Cerebellar nuclear complex (tissue), 1 donor: Measurements from ENCODE around the gene RHBDD1.
"Not testable (repeated sequence)": the region's sequence is repeated elsewhere in the genome, so short reads cannot be mapped to it uniquely, and the experiment has no call there.

Experiments used
- DNase-seq, 2 experiments: peaks; one replicate each; lab custom pipeline; 2025; lab: John Stamatoyannopoulos, UW

The RHBDD1 gene

DNA sequence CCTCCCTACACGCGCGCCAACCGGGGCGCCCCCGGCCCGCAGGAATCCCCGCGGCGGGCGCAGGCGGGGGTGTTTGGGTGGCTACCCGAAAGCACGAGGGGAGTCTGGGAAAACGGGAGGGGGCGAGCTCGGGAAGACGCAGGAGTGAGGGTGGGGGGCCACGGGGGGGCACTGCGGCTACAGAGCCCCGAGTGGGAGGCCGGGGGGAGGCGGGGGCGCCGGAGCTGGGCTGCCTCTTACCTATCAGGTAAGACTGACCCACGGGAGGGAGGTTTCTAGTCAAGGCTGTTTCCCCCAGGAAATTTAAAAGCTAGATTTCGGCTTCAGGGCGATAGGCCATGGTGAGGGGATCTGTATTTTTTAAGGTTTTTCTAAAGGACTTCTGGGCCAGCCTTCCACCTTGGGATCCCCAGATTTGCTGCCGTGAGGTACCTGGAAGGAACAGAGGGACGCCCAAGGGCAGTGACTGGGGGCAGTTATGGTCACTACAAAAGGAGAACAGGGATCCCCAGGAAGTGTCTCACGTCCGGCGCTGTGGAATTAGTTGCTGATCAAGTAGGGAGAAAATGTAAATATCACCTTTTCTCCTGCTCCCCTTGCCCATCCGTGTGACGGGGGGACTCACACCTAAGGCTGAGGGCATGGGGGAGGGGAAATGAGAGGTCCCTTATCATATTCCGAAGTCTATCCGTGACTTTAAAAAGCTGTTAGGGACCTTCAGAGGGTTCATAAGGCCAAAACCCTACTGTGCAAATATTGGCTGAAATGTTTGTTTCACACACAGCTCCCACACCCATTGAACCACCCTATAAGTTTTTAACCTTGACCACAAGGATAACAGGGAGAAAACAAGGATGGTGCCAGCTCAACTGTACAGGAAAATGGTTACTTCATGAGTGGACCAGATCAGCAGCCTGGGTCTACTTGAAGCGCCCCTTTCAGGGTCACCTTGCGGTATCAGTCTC lies 35.6 kb upstream of the RHBDD1 start:
- DNase-seq = no peak

GRCh38 chr2:226800941-226801784 lies 34.7 kb upstream of the RHBDD1 start:
- peak; percentile 30 to 92 for DNase-seq

DNA sequence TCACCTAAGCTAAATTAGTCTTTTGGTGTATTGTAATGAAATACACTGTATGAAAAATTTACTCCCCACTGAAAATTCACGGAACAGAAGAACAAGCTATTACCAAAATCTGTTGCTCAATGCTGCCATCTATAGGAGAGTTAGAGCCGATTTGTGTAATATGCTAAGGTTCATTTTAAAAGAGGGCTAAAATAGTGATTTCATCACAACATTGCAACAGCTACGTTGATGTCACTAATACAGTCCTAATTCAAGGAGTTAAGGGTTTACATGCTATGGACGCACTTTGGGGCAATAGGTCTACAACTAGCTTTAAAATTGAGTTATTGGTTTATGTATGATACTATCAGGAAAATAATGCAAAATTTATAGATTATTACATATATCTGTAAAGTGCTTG lies 33.3 kb upstream of the RHBDD1 start:
- DNase-seq = peak in 1 of 2 experiments; percentile 58

DNA sequence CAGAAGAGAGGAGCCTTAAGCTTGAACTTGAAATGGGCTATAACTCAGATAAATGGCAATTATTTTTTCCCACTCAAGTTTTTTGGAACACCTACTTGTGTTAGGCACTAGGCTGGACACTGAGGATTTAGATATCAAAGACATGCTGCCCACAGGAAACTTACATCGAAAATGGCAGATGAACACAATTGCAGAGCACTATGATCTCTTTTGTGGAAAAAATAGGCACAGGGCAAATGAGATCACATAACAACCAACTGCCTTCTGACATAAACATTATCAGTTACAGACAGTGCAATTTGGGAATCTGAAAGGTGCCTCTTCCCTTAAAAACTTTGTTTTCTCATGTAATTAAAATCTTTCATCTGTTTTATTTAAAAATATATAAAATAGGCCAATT lies 32.4 kb upstream of the RHBDD1 start:
- DNase-seq = no peak

- no peak for DNase-seq
These were observed 22.6 kb upstream of the RHBDD1 start for GRCh38 chr2:226813148-226813701.

DNA sequence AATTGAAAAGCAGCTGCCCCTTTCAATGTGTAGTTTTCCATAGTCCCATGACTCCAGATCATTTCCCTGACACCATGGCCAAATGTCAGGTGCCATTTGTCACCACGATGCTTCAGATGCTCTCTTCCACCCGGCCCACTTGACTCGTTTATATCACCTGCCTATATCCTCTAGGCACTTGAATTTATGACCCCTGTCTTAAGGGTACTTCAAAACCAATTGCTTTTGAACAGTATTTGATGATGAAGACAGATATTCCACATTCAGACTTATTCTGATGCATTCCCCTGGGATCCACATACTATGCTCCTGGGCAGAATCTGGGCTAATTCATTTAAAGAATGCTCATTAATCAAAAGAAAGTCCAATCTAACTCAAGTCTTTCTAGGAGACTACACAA lies 16.9 kb upstream of the RHBDD1 start:
- no peak for DNase-seq

- DNase-seq = no peak
These were observed 10.8 kb upstream of the RHBDD1 start for GRCh38 chr2:226825056-226825455.

GRCh38 chr2:226828191-226828590 lies 7.7 kb upstream of the RHBDD1 start:
- DNase-seq = no peak

- no peak for DNase-seq
These were observed 5.9 kb upstream of the RHBDD1 start for GRCh38 chr2:226829721-226830631.

- DNase-seq = no peak
These were observed 4.6 kb upstream of the RHBDD1 start for GRCh38 chr2:226831266-226831665.

- DNase-seq = no peak
These were observed 3.8 kb upstream of the RHBDD1 start for GRCh38 chr2:226832061-226832460.

DNA sequence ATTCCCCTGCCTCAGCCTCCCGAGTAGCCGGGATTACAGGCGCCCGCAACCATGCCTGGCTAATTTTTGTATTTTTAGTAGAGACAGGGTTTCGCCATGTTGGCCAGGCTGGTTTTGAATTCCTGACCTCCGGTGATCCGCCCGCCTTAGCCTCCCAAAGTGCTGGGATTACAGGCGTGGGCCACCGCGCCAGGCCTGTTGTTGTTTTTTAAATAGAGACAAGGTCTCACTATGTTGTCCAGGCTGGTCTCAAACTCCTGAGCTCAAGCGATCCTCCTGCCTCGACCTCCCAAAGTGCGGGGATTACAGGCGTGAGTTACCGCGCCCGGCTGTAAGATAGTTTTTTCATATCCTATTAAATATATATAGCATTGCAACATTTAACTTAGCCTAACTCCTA lies 974 bp upstream of the RHBDD1 start:
- not testable (repeated sequence) for DNase-seq

DNA sequence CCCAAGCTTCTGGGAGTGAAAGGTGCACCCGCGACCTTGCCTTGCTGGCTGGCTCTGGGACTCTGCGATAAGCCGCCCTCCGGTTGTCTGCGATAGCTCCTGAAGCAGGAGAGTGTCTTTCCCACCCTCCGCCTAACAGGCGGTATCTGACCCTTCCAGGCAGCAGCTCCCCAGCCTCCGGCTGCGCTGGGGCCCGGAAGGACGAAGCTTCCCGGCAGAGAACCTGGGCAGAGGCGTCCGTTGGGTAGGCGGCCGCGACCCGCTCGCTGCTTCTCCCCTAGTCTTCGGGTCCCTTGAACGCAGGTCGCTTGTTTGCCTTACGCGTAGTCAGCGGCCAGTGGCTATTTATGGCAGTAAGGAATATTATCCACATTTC lies 446 bp upstream of the RHBDD1 start:
- no peak for DNase-seq

- no peak for DNase-seq
These were observed 663 bp downstream of the RHBDD1 start for GRCh38 chr2:226836548-226836885.

GRCh38 chr2:226837334-226837733 lies 1.5 kb downstream of the RHBDD1 start:
- no peak for DNase-seq

GRCh38 chr2:226837787-226838603 lies 2.1 kb downstream of the RHBDD1 start:
- no peak for DNase-seq

DNA sequence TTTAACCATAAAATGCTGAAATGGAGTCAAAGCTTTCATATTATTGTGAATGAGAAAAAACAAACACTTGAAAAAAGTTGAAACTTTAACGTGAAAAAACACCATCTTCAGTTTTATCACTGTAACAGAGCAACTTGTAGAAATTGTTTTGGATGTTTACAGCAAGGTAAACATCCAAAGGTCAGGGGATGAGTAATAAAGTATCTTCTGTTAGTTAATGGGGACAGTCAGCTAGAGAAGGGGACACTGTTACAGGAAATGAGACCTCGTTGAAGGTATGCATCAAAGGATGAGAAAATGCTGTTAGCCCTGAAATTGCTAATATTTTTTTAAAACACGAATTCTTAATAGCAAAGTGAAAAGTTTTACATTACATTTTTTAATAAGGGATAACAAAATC lies 2.9 kb downstream of the RHBDD1 start:
- no peak for DNase-seq

GRCh38 chr2:226839161-226839560 lies 3.3 kb downstream of the RHBDD1 start:
- no peak for DNase-seq

GRCh38 chr2:226839951-226840350 lies 4.1 kb downstream of the RHBDD1 start:
- no peak for DNase-seq

- not testable (repeated sequence) for DNase-seq
These were observed 7.1 kb downstream of the RHBDD1 start for GRCh38 chr2:226843001-226843400.
